GM23338 (cell line): ENCODE data around the gene RSPO1. TPM values are rescaled to one million over a fixed set of nuclear protein-coding genes. Genes with fewer than 3 reads are reported as not detected.
A peak's percentile ranks its signal among the peaks of the same experiment; 100 is the strongest.

Experiments
- ATAC-seq: fragments of 200-7000 bp; cut with Tn5 transposase; 3 replicates; pipeline ENCODE4 v1.9.1; 2020
- DNase-seq: peaks from one replicate; pipeline ENCODE4 v3.0.0-alpha.2; 2015; ENCODE audit warnings: low spot score
- H2AFZ ChIP-seq: fragments of 200-600 bp; sonication (generic); 2 replicates; pipeline ENCODE4 v1.8.0; 2016; ENCODE audit warnings: antibody characterized with exemption, mild to moderate bottlenecking, moderate library complexity
- H3F3A ChIP-seq: fragments of 200-600 bp; sonication (generic); replicated peaks from 2 replicates; pipeline ENCODE4 v1.8.0; 2017; ENCODE audit warnings: antibody characterized with exemption, mixed run types, low read depth
- H3K27ac ChIP-seq: fragments of 200-600 bp; sonication (generic); 2 replicates; pipeline ENCODE4 v1.6.1; 2016; ENCODE audit warnings: low read depth
- H3K27me3 ChIP-seq: fragments of 200-600 bp; sonication (generic); 2 replicates; pipeline ENCODE4 v1.8.0; 2016; ENCODE audit warnings: mild to moderate bottlenecking, mixed run types, moderate library complexity; ENCODE audit not compliant: insufficient read depth
- H3K36me3 ChIP-seq: fragments of 200-600 bp; sonication (generic); 2 replicates; pipeline ENCODE4 v1.8.0; 2016; ENCODE audit warnings: mild to moderate bottlenecking; ENCODE audit not compliant: insufficient read depth
- H3K4me1 ChIP-seq: fragments of 200-600 bp; sonication (generic); 2 replicates; pipeline ENCODE4 v1.8.0; 2016; ENCODE audit warnings: mild to moderate bottlenecking, moderate library complexity; ENCODE audit not compliant: insufficient read depth
- H3K4me2 ChIP-seq: fragments of 200-600 bp; sonication (generic); 2 replicates; pipeline ENCODE4 v1.7.1; 2017; ENCODE audit warnings: mixed run types
- H3K4me3 ChIP-seq: fragments of 200-600 bp; sonication (generic); 2 replicates; pipeline ENCODE4 v1.6.1; 2016; ENCODE audit warnings: mixed run types
- H3K79me2 ChIP-seq: fragments of 200-600 bp; sonication (generic); replicated peaks from 2 replicates; pipeline ENCODE4 v1.8.0; 2017; ENCODE audit warnings: mild to moderate bottlenecking; ENCODE audit not compliant: insufficient read depth
- H3K9me2 ChIP-seq: fragments of 200-600 bp; sonication (generic); 2 replicates; pipeline ENCODE4 v1.8.0; 2017; ENCODE audit not compliant: insufficient read depth
- H4K20me1 ChIP-seq: fragments of 200-600 bp; sonication (generic); replicated peaks from 2 replicates; pipeline ENCODE4 v1.8.0; 2017; ENCODE audit warnings: mild to moderate bottlenecking; ENCODE audit not compliant: insufficient read depth
- H3K27ac Mint-ChIP-seq: 2 replicates; pipeline ENCODE4 v1.8.0; 2020; ENCODE audit warnings: inconsistent platforms, mild to moderate bottlenecking, moderate library complexity, mixed read lengths
- H3K27me3 Mint-ChIP-seq: 3 replicates; pipeline ENCODE4 v1.8.0; 2022; ENCODE audit warnings: low read depth, mild to moderate bottlenecking, moderate library complexity, mixed read lengths, inconsistent platforms; ENCODE audit not compliant: insufficient read depth, poor library complexity
- H3K36me3 Mint-ChIP-seq: 3 replicates; pipeline ENCODE4 v1.8.0; 2021; ENCODE audit warnings: low read depth, mild to moderate bottlenecking, inconsistent platforms, moderate library complexity, mixed read lengths
- H3K4me1 Mint-ChIP-seq: 3 replicates; pipeline ENCODE4 v1.8.0; 2020; ENCODE audit warnings: mild to moderate bottlenecking, inconsistent platforms, mixed read lengths
- H3K4me3 Mint-ChIP-seq: 3 replicates; pipeline ENCODE4 v1.8.0; 2021; ENCODE audit warnings: moderate library complexity, mild to moderate bottlenecking, inconsistent platforms, mixed read lengths
- H3K9me3 Mint-ChIP-seq: 3 replicates; pipeline ENCODE4 v1.8.0; 2020; ENCODE audit warnings: moderate library complexity, mild to moderate bottlenecking, inconsistent platforms, mixed read lengths
- EZH2 ChIP-seq: fragments of 200-600 bp; sonication (generic); IDR thresholded peaks from one replicate; pipeline ENCODE4 v1.8.0; 2017; ENCODE audit warnings: antibody characterized with exemption, mild to moderate bottlenecking, low read depth; ENCODE audit not compliant: unreplicated experiment
- EZH2phosphoT487 ChIP-seq: fragments of 200-600 bp; sonication (generic); IDR thresholded peaks from one replicate; pipeline ENCODE4 v1.8.1; 2018; ENCODE audit warnings: antibody characterized with exemption; ENCODE audit not compliant: unreplicated experiment
- JUNB ChIP-seq: IDR thresholded peaks from one replicate; pipeline ENCODE4 v1.6.1; 2016; ENCODE audit warnings: antibody characterized with exemption; ENCODE audit not compliant: unreplicated experiment
- POLR2AphosphoS5 ChIP-seq: IDR thresholded peaks from 2 replicates; pipeline ENCODE4 v1.6.1; 2016; ENCODE audit warnings: antibody characterized with exemption, low read depth
- STAT1 ChIP-seq: IDR thresholded peaks from one replicate; pipeline ENCODE4 v1.6.1; 2016; ENCODE audit warnings: antibody characterized with exemption; ENCODE audit not compliant: unreplicated experiment
- polyA plus RNA-seq: library from polyadenylated mRNA; unstranded; fragments of >200 nt; fragmentation: Nextera tagmentation; extraction: Ambion mirVana; gene quantifications from 2 replicates; pipeline ENCODE4 v1.2.1, GENCODE V29; 2016
- total RNA-seq: library from RNA; depleted of rRNA; stranded (reverse); fragments of >200 nt; shearing (Covaris generic); gene quantifications from 2 replicates; pipeline ENCODE4 v1.2.3, GENCODE V29; 2014
- TF ChIP-seq, protein P1 (sequence below), 2 experiments: fragments of 200-600 bp in 1 of 2; sonication (generic) in 1 of 2; conservative IDR thresholded peaks; 2 replicates each; pipeline versions ENCODE4 v1.5.1 to v1.6.1; 2016 to 2017; ENCODE audit warnings: antibody characterized with exemption in 2 of 2, low read depth in 2 of 2, mild to moderate bottlenecking in 2 of 2, moderate library complexity in 1 of 2
- TF ChIP-seq, protein P2 (sequence below): IDR thresholded peaks from 2 replicates; pipeline ENCODE4 v1.6.1; 2016; ENCODE audit warnings: antibody characterized with exemption
- TF ChIP-seq, protein P3 (sequence below): fragments of 250-450 bp; sonication (Bioruptor Pico); IDR thresholded peaks from 2 replicates; pipeline ENCODE4 v1.5.0; 2020; ENCODE audit warnings: mild to moderate bottlenecking, moderate library complexity

RSPO1 gene
- total and polyA plus RNA-seq, 2 experiments from 2014 or later = 0.11 TPM; not detected in 1

DNA sequence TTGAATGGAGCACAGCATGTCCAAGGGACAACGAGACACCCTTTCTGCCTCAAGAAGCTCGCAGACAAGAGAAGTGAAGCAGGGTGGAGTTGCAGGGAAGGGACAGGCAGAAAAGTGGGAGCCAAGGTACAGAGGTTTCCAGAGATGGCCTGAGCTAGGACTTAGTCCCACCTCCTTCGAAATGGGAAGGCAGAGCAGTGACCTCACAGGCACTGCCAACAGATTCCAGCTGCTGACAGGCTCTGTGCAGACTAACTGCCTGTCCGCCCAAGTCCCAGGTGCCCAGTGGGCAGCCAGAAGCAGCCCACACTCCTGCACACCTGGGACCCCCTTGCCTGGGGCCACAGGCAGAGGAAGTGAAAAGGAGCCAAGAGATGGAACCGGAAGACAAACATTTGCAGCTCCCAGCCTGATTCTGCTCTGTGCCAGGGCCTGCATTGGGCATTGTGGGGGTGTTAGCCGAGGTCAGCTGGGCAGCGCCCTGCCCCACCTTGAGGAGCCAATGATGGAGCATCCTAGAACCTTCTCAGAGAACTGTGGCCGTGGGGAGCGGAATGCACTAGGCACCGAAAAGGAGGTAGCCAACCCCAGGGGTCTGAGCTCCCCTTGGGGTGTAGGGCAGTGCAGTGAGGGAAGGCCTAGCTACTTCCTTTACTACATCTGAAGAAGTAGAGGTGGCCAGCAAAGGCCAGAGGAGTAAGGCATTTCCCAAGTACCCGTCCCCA, 27.5 kb upstream of the RSPO1 start:
- Histone ChIP-seq H2AFZ (peak overlapping the region; percentile 32; the same call in 1 of the 2 replicates), H3K9me2 (no peaks in the 10 kb centered on the region), H3K4me3 (no peak overlapping the region), H4K20me1 (no peaks in the 10 kb centered on the region), H3K79me2 (no peaks in the 10 kb centered on the region), H3K4me2 (no peak overlapping the region), H3K36me3 (no peaks in the 10 kb centered on the region), H3F3A (no peaks in the 10 kb centered on the region), H3K4me1 (peaks cover 12% of the 10 kb centered on the region; the same call in 1 of the 2 replicates), H3K27me3 (no peaks in the 10 kb centered on the region), H3K27ac (no peak overlapping the region)
- no peaks in the 10 kb centered on the region for H3K36me3 Mint-ChIP-seq
- no peaks in the 10 kb centered on the region for H3K9me3 Mint-ChIP-seq
- ATAC-seq (no peak), DNase-seq (no peak)
- H3K27me3 Mint-ChIP-seq = peaks cover 19% of the 10 kb centered on the region
- peaks cover 30% of the 10 kb centered on the region for H3K4me1 Mint-ChIP-seq
- no peak overlapping the region for H3K4me3 Mint-ChIP-seq
- TF ChIP-seq, protein P1, sequence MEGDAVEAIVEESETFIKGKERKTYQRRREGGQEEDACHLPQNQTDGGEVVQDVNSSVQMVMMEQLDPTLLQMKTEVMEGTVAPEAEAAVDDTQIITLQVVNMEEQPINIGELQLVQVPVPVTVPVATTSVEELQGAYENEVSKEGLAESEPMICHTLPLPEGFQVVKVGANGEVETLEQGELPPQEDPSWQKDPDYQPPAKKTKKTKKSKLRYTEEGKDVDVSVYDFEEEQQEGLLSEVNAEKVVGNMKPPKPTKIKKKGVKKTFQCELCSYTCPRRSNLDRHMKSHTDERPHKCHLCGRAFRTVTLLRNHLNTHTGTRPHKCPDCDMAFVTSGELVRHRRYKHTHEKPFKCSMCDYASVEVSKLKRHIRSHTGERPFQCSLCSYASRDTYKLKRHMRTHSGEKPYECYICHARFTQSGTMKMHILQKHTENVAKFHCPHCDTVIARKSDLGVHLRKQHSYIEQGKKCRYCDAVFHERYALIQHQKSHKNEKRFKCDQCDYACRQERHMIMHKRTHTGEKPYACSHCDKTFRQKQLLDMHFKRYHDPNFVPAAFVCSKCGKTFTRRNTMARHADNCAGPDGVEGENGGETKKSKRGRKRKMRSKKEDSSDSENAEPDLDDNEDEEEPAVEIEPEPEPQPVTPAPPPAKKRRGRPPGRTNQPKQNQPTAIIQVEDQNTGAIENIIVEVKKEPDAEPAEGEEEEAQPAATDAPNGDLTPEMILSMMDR (conservative IDR thresholded peaks at IDR 0.05; ENCODE audit: low read depth in 2 of 2) = no peak
- no peak for TF ChIP-seq EZH2phosphoT487
- TF ChIP-seq, protein P2, sequence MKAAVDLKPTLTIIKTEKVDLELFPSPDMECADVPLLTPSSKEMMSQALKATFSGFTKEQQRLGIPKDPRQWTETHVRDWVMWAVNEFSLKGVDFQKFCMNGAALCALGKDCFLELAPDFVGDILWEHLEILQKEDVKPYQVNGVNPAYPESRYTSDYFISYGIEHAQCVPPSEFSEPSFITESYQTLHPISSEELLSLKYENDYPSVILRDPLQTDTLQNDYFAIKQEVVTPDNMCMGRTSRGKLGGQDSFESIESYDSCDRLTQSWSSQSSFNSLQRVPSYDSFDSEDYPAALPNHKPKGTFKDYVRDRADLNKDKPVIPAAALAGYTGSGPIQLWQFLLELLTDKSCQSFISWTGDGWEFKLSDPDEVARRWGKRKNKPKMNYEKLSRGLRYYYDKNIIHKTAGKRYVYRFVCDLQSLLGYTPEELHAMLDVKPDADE = no peak
- TF ChIP-seq JUNB = no peak
- TF ChIP-seq POLR2AphosphoS5 = no peak
- H3K27ac Mint-ChIP-seq = no peak overlapping the region

DNA sequence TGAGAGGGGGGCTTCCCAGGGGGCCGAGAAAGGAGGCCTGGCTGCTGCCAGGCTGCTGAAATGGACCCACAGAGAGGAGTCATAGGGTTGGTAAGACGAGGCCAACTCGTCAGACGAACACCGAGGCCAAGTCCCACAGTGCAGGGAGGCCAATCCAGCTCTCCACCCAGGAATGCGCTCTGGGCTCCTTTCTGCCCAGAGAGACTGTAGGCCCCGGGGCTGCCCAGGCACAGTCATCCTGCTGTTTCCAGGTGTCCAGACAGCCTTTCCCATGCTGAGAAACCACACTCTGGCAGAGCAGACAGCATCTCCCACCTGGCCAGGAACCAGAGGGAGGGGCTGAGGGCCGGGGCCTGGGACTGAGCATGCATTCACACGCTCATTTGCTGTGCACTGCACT, 26.7 kb upstream of the RSPO1 start:
- Histone ChIP-seq H3K4me3 (no peak overlapping the region), H4K20me1 (no peaks in the 10 kb centered on the region), H3K27ac (no peak overlapping the region), H3F3A (no peaks in the 10 kb centered on the region), H3K4me2 (no peak overlapping the region), H3K79me2 (no peaks in the 10 kb centered on the region), H3K36me3 (no peaks in the 10 kb centered on the region), H3K9me2 (no peaks in the 10 kb centered on the region), H3K27me3 (no peaks in the 10 kb centered on the region), H3K4me1 (peaks cover 12% of the 10 kb centered on the region; the same call in 1 of the 2 replicates), H2AFZ (peak overlapping the region; percentile 97; the same call in 1 of the 2 replicates)
- Mint-ChIP-seq H3K36me3 (no peaks in the 10 kb centered on the region), H3K27ac (no peak overlapping the region), H3K4me3 (0 out of 3 replicates have a peak overlapping the region, but pooled peaks have one; percentile 55), H3K9me3 (no peaks in the 10 kb centered on the region), H3K27me3 (peaks cover 19% of the 10 kb centered on the region), H3K4me1 (peaks cover 28% of the 10 kb centered on the region)
- peak; percentile 25 for ATAC-seq
- no peak for DNase-seq
- TF ChIP-seq EZH2 = no peak
- TF ChIP-seq, protein P3, sequence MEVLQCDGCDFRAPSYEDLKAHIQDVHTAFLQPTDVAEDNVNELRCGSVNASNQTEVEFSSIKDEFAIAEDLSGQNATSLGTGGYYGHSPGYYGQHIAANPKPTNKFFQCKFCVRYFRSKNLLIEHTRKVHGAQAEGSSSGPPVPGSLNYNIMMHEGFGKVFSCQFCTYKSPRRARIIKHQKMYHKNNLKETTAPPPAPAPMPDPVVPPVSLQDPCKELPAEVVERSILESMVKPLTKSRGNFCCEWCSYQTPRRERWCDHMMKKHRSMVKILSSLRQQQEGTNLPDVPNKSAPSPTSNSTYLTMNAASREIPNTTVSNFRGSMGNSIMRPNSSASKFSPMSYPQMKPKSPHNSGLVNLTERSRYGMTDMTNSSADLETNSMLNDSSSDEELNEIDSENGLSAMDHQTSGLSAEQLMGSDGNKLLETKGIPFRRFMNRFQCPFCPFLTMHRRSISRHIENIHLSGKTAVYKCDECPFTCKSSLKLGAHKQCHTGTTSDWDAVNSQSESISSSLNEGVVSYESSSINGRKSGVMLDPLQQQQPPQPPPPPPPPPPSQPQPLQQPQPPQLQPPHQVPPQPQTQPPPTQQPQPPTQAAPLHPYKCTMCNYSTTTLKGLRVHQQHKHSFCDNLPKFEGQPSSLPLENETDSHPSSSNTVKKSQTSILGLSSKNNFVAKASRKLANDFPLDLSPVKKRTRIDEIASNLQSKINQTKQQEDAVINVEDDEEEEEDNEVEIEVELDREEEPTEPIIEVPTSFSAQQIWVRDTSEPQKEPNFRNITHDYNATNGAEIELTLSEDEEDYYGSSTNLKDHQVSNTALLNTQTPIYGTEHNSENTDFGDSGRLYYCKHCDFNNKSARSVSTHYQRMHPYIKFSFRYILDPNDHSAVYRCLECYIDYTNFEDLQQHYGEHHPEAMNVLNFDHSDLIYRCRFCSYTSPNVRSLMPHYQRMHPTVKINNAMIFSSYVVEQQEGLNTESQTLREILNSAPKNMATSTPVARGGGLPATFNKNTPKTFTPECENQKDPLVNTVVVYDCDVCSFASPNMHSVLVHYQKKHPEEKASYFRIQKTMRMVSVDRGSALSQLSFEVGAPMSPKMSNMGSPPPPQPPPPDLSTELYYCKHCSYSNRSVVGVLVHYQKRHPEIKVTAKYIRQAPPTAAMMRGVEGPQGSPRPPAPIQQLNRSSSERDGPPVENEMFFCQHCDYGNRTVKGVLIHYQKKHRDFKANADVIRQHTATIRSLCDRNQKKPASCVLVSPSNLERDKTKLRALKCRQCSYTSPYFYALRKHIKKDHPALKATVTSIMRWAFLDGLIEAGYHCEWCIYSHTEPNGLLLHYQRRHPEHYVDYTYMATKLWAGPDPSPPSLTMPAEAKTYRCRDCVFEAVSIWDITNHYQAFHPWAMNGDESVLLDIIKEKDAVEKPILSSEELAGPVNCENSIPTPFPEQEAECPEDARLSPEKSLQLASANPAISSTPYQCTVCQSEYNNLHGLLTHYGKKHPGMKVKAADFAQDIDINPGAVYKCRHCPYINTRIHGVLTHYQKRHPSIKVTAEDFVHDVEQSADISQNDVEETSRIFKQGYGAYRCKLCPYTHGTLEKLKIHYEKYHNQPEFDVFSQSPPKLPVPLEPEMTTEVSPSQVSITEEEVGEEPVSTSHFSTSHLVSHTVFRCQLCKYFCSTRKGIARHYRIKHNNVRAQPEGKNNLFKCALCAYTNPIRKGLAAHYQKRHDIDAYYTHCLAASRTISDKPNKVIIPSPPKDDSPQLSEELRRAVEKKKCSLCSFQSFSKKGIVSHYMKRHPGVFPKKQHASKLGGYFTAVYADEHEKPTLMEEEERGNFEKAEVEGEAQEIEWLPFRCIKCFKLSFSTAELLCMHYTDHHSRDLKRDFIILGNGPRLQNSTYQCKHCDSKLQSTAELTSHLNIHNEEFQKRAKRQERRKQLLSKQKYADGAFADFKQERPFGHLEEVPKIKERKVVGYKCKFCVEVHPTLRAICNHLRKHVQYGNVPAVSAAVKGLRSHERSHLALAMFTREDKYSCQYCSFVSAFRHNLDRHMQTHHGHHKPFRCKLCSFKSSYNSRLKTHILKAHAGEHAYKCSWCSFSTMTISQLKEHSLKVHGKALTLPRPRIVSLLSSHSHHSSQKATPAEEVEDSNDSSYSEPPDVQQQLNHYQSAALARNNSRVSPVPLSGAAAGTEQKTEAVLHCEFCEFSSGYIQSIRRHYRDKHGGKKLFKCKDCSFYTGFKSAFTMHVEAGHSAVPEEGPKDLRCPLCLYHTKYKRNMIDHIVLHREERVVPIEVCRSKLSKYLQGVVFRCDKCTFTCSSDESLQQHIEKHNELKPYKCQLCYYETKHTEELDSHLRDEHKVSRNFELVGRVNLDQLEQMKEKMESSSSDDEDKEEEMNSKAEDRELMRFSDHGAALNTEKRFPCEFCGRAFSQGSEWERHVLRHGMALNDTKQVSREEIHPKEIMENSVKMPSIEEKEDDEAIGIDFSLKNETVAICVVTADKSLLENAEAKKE = no peak
- TF ChIP-seq STAT1 = no peak
